Neutrophil (primary cell): ENCODE measurements around the gene COL8A2.

ENCODE experiments used
- H3K27ac ChIP-seq: fragments of 200-600 bp; sonication (generic); 2 replicates; pipeline ENCODE4 v1.5.1; 2016; ENCODE audit warnings: mild to moderate bottlenecking, moderate library complexity
- H3K27me3 ChIP-seq: fragments of 200-600 bp; sonication (generic); 2 replicates; pipeline ENCODE4 v1.6.0; 2016; ENCODE audit warnings: mild to moderate bottlenecking
- H3K36me3 ChIP-seq: fragments of 200-600 bp; sonication (generic); 2 replicates; pipeline ENCODE4 v1.5.1; 2017
- H3K4me1 ChIP-seq, 2 experiments: fragments of 200-600 bp in 1 of 2; sonication (generic) in 1 of 2; 1 replicate in 1 of 2; 2 replicates in 1 of 2; pipeline versions ENCODE4 v1.5.1 to v1.6.1; 2013 to 2016; ENCODE audit warnings: low read depth in 1 of 2, low read length in 1 of 2, mild to moderate bottlenecking in 1 of 2, moderate library complexity in 1 of 2; ENCODE audit not compliant: control insufficient read depth in 1 of 2, insufficient read depth in 1 of 2
- H3K4me3 ChIP-seq, 2 experiments: fragments of 200-600 bp in 1 of 2; sonication (generic) in 1 of 2; 1 replicate in 1 of 2; 2 replicates in 1 of 2; pipeline ENCODE4 v1.5.1; 2013 to 2016; ENCODE audit warnings: low read depth in 1 of 2, low read length in 1 of 2, mild to moderate bottlenecking in 1 of 2, moderate library complexity in 1 of 2
- H3K9me3 ChIP-seq: fragments of 200-600 bp; sonication (generic); 2 replicates; pipeline ENCODE4 v1.5.1; 2016
- TF ChIP-seq, protein P1 (sequence below): fragments of 200-600 bp; sonication (generic); IDR thresholded peaks from 2 replicates; pipeline ENCODE4 v1.5.1; 2016; ENCODE audit warnings: antibody characterized with exemption

Gene COL8A2

DNA sequence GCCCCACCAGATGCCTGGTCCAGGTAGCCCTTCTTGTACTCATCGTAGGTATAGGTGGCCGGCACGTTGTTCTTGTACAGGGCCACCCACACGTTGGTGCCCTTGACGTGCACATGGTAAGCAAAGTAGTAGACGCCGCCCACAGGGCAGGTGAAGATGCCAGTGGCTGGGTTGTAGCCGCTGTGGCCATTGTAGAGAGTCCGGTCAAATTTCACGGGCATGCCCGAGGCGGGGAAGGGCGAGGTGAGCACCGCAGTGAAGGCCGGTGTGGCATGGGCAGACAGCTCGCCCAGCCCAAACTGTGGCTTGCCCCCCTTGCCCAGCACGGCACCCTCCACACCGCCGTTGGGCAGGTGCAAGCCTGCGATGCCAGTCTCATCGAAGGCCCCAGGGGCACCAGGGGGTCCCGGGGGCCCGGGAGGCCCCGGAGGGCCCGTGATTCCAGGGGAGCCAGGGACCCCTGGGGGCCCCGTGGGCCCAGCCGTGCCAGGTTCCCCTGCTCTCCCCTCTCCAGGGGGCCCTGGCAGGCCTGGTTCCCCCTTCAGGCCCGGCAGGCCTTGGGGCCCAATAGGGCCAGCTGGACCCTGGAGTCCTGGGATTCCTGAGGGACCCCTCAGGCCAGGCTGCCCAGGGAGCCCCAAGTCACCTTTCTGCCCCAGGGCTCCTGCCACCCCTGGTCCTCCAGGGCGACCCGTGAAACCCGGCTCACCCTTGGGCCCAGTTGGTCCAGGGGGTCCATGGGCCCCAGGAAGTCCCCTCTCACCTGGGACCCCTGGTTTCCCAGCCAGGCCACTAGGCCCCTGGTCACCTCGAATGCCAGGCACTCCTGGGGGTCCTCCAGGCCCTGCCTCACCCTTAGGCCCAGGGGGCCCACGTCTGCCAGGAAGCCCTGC is 27.1 kb downstream of the COL8A2 start:
- Histone ChIP-seq H3K36me3 (peaks cover 41% of the 10 kb centered on the region), H3K9me3 (no peaks in the 10 kb centered on the region), H3K4me1 (peaks cover 18 to 28% of the 10 kb centered on the region in 2 experiments), H3K27ac (no peak overlapping the region), H3K4me3 (no peak overlapping the region), H3K27me3 (no peaks in the 10 kb centered on the region)
- TF ChIP-seq, protein P1, sequence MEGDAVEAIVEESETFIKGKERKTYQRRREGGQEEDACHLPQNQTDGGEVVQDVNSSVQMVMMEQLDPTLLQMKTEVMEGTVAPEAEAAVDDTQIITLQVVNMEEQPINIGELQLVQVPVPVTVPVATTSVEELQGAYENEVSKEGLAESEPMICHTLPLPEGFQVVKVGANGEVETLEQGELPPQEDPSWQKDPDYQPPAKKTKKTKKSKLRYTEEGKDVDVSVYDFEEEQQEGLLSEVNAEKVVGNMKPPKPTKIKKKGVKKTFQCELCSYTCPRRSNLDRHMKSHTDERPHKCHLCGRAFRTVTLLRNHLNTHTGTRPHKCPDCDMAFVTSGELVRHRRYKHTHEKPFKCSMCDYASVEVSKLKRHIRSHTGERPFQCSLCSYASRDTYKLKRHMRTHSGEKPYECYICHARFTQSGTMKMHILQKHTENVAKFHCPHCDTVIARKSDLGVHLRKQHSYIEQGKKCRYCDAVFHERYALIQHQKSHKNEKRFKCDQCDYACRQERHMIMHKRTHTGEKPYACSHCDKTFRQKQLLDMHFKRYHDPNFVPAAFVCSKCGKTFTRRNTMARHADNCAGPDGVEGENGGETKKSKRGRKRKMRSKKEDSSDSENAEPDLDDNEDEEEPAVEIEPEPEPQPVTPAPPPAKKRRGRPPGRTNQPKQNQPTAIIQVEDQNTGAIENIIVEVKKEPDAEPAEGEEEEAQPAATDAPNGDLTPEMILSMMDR, result no peak

DNA sequence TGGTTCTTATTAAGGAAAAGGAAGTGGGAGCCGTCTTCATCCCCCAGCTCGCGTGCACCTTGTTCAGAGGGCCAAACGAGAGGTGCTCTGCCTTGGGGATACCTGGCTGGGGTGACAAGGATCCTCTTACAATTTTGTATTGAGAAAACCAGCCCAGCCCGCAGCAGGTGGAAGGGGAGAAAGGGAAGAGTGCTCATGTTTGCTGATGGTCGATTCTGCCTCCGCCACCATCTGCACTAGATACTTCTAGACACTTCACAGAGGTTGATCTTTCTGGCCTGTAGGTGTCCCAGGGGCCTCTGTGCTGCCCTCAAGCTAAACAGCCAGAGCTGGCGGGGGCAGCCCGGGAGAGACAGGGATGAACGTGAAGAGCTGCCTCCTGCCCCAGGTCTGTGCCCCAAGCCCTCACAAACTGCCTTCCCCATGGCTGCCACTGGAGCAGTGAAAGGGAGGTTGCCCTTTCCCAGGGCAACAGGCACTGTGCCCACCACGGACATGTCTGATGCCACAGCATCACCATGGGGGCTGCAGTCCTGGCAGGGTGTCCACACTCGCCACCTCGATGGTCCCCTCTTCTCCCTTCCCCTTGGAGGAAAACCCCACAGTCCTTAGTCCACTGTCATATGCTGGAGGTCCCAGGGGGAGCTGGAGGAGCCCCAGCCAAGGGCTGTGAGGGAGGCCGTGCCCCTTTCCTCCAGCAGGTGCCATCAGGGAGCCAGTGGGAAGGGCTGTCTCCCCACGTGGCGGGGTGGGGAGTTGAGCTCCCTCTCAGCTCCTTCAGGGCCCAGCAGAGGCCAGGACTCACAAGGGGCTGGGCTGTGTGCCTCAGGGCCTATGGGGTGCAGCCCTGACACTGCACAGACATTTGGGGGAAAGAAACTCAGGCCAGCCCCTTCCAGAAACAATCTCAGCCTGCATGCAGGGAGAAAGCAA is 28.3 kb downstream of the COL8A2 start:
- peak overlapping the region; percentile 78 for H3K27ac ChIP-seq
- no peaks in the 10 kb centered on the region for H3K9me3 ChIP-seq
- no peak overlapping the region for H3K4me3 ChIP-seq
- H3K27me3 ChIP-seq, result no peaks in the 10 kb centered on the region
- peaks cover 53% of the 10 kb centered on the region for H3K36me3 ChIP-seq
- peaks cover 18 to 28% of the 10 kb centered on the region in 2 experiments for H3K4me1 ChIP-seq
- TF ChIP-seq, protein P1, result no peak

DNA sequence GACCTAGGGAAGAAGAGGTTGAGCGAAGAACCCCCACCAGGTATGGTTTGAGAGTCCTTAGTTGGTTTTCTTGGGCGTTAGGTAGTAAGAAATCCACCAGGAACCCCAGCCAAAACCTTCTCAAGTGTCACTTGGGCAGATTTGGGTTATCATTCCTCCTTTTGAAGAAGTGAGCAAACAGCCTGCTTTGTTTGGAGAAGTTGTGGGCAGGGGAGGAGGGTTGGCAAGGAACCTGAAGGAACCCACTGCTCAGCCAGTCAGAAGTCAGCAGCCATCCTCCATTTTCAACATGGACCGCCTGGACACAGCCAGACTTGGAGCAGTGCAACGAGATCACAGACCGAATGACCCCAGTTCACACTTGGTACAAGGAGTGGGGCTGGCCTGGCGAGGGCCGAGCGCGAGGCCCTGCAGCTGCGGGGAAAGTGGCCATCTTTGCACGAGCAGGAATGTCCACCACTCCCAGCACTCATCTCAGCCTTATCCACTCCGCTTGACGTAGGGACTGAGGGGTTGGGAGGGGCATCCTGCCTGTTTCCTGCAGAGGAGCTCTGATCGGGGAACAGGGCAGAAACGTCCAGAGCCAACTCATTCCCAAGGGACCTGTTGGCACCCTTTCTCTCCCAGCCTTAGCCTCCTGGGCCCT is 29.1 kb downstream of the COL8A2 start:
- H3K27me3 ChIP-seq, result no peaks in the 10 kb centered on the region
- peaks cover 18 to 28% of the 10 kb centered on the region in 2 experiments for H3K4me1 ChIP-seq
- TF ChIP-seq, protein P1, result no peak
- H3K27ac ChIP-seq, result peak overlapping the region; percentile 78
- H3K36me3 ChIP-seq, result peaks cover 62% of the 10 kb centered on the region
- H3K9me3 ChIP-seq, result no peaks in the 10 kb centered on the region
- no peak overlapping the region for H3K4me3 ChIP-seq

DNA sequence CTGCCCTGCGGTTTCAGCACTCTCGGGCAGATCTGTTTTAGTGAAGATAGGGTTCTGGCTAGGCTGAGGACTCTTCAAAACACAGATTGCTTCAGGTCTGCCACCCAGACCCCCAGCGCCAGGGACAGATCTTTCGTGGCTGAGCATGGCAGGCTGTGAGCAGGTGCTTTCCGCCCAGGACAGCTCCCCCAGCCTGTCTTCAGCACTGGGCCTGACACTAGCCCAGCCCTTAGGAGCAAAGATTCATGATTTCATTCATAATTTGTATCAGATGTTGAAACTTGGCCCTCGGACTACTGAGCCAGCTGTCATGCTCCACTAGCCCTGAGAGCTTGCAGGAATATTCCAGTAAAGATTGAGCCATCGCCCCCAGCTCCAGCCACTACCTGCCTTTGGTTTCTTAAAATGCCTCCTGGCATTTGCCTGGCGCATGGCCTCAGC is 30.4 kb downstream of the COL8A2 start:
- TF ChIP-seq, protein P1, result no peak
- H3K27me3 ChIP-seq, result no peaks in the 10 kb centered on the region
- H3K36me3 ChIP-seq, result peaks cover 64% of the 10 kb centered on the region
- no peak overlapping the region for H3K4me3 ChIP-seq
- H3K27ac ChIP-seq, result peak overlapping the region; percentile 78
- H3K9me3 ChIP-seq, result no peaks in the 10 kb centered on the region
- peaks cover 22 to 26% of the 10 kb centered on the region in 2 experiments for H3K4me1 ChIP-seq

DNA sequence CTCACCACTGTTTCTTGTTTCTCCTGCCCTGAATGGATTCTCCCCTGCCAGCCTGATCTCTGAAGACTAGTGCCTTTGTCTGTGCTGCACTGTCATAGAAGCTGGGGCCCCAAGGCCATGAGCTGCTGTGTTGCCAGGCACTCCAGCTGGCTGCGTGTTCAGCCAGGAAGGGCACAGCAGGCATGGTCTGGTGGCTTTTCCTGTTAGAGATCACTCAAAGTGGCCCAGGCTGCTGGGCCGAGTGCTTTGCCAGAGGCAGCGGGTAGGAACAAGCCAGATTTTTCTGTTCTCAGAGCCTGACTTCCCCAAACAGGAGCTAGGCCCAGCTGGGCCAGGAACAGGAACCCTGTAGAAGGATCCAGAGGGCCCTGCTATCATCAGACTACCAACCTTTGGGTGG is 31.1 kb downstream of the COL8A2 start:
- no peaks in the 10 kb centered on the region for H3K27me3 ChIP-seq
- H3K4me3 ChIP-seq, result no peak overlapping the region
- H3K4me1 ChIP-seq, result peaks cover 27 to 32% of the 10 kb centered on the region in 2 experiments
- peak overlapping the region; percentile 78 for H3K27ac ChIP-seq
- TF ChIP-seq, protein P1, result no peak
- H3K36me3 ChIP-seq, result peaks cover 64% of the 10 kb centered on the region
- no peaks in the 10 kb centered on the region for H3K9me3 ChIP-seq
